Activated T-cell treated with anti-CD3 and anti-CD28 coated beads for 1 hour (primary cell): ENCODE measurements around the gene GATA2.

Experiments used
- DNase-seq: peaks from one replicate; pipeline ENCODE4 v3.0.0-alpha.2; 2020; ENCODE audit warnings: low read depth

Gene GATA2

GRCh38 chr3:128455786-128456748 lies 36.9 kb downstream of the GATA2 start:
- DNase-seq: no peak

- no peak for DNase-seq
Measured at GRCh38 chr3:128455116-128455515, 37.9 kb downstream of the GATA2 start.

- DNase-seq: no peak
Measured at GRCh38 chr3:128454310-128454618, 38.7 kb downstream of the GATA2 start.

GRCh38 chr3:128453501-128454309 lies 39.3 kb downstream of the GATA2 start:
- no peak for DNase-seq

GRCh38 chr3:128452678-128453275 lies 40.2 kb downstream of the GATA2 start:
- no peak for DNase-seq

GRCh38 chr3:128452120-128452519 lies 40.9 kb downstream of the GATA2 start:
- DNase-seq: no peak

GRCh38 chr3:128449111-128449638 lies 43.8 kb downstream of the GATA2 start:
- no peak for DNase-seq

GRCh38 chr3:128448491-128448890 lies 44.5 kb downstream of the GATA2 start:
- no peak for DNase-seq

GRCh38 chr3:128447561-128448013 lies 45.4 kb downstream of the GATA2 start:
- DNase-seq: no peak

- DNase-seq: no peak
Measured at GRCh38 chr3:128446821-128447220, 46.2 kb downstream of the GATA2 start.

GRCh38 chr3:128445357-128445756 lies 47.6 kb downstream of the GATA2 start:
- DNase-seq: no peak

- DNase-seq: no peak
Measured at GRCh38 chr3:128443771-128444170, 49.2 kb downstream of the GATA2 start.

- DNase-seq: no peak
Measured at GRCh38 chr3:128442949-128443348, 50.1 kb downstream of the GATA2 start.

GRCh38 chr3:128442070-128442469 lies 50.9 kb downstream of the GATA2 start:
- no peak for DNase-seq

GRCh38 chr3:128439226-128439625 lies 53.8 kb downstream of the GATA2 start:
- DNase-seq: no peak

- no peak for DNase-seq
Measured at GRCh38 chr3:128438488-128439072, 54.4 kb downstream of the GATA2 start.

- DNase-seq: no peak
Measured at GRCh38 chr3:128436214-128436613, 56.8 kb downstream of the GATA2 start.

GRCh38 chr3:128435561-128435960 lies 57.4 kb downstream of the GATA2 start:
- DNase-seq: no peak

GRCh38 chr3:128435058-128435457 lies 57.9 kb downstream of the GATA2 start:
- no peak for DNase-seq

GRCh38 chr3:128434524-128434923 lies 58.5 kb downstream of the GATA2 start:
- no peak for DNase-seq

GRCh38 chr3:128433837-128434165 lies 59.2 kb downstream of the GATA2 start:
- no peak for DNase-seq
